GM21367 (cell line): ENCODE measurements around the gene SIN3A.
"Not testable (repeated sequence)": the region's sequence is repeated elsewhere in the genome, so short reads cannot be mapped to it uniquely, and the experiment has no call there.

Experiments
- ATAC-seq: cut with Tn5 transposase; IDR thresholded peaks from one replicate; pipeline ENCODE4 v1.9.1; 2021; ENCODE audit not compliant: unreplicated experiment

SIN3A gene

DNA sequence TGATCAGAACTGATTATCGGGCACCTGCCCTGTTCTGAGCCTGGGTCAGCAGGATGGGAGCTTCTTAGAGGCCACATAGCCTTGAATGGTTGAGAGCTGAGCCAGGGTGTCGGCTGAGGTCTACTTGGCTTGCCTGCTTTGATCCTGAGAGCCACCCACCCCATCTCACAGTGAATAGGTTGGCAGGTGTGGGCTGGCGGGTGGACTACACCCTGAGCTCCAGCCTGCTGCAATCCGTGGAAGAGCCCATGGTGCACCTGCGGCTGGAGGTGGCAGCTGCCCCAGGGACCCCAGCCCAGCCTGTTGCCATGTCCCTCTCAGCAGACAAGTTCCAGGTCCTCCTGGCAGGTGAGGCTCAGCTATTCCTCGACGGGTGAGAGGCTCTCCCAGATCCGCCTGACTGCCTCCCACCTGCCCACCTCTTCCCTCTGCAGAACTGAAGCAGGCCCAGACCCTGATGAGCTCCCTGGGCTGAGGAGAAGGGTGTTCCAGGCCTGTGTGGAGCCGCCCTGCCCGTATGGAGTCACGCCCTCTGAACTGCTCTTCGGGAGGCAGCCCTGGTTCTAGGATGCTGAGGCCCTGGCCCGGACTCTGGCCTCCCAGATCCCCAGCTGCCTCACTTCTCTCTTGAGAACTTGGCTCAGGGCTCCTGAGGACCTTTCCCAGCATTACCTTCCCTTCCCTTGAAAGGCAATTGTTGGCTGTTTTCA, 111.8 kb downstream of the SIN3A start:
- no peak for ATAC-seq

DNA sequence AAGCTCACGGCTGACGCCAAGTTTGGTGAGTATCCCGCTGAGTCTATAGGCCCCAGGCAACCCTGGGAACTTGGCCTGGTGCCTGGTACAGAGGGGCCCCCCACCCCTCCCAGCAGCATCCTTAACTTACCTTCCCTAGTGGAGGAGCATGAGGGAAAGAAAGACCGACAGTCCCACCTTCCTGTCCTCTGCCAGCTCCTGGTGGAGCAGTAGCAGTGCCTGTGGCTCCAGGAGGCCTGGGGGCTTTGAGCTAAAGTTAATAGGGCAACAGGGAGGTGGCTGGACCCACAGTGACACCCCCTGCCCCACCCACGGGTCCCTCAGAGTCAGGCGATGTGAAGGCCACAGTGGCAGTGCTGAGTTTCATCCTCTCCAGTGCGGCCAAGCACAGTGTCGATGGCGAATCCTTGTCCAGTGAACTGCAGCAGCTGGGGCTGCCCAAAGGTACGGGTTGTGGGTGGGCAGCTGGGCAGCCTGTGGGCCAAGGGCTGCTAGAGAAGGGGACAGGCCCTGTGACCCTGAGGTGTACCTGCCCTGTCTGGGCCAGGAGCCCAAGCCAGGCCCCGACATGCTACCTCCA, 112.7 kb downstream of the SIN3A start:
- ATAC-seq, result no peak

DNA sequence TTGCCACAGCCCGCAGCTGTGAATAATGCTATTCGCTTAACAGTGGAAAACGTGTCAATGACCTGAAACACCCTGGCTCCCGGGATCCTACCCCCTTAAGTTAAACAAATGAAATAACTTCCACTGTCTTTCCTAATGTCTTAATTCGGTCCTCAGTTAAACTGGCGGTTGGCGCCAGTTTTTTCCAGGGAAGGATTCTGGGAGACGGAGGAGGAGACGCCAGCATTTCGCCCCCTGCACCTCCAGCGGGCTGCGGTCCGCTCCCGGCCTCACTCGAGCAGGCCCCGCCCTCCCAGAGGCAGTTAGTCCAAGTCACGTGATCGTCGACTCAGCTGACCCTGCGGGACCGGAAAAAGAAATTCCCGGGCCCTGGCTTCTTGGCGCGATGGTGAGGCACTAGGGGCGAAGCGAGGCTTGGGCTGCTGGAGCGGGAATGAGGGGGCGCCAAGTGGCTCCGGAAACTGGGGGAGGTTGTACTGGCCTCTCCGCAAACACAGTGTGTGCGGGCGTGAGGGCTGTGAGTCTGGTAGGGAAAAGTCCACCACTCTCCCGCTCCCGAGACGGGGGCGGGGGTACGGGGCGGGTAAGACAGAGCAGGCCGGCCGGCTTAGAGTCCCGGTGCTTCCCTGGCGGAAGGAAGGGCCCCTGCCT, 115.7 kb downstream of the SIN3A start, which contains the start of gene COMMD4:
TSS of gene COMMD4 (plus strand) at position 359 of the 651 bp plus-strand sequence. CDS start at position 386, 27 bp downstream.
- peak; percentile 47 for ATAC-seq

DNA sequence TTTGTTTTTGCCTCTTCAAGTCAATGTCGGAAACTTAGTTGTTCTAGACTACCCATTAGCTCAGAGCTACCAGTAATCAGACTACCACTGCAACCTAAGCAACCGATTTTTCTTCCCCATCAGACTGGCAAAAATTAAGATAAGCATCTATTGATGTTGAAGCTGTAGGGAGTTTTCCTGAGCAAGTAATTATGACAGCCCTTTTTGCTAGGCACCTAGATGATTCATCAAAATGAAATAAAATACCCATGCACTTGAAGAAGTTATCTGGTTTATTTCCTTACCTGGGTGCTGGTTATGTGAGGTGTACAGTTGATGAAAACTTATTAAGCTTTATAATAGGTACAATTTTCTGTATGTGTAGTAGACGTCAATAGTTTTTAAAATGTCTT, 116.2 kb downstream of the SIN3A start:
- ATAC-seq, result no peak

DNA sequence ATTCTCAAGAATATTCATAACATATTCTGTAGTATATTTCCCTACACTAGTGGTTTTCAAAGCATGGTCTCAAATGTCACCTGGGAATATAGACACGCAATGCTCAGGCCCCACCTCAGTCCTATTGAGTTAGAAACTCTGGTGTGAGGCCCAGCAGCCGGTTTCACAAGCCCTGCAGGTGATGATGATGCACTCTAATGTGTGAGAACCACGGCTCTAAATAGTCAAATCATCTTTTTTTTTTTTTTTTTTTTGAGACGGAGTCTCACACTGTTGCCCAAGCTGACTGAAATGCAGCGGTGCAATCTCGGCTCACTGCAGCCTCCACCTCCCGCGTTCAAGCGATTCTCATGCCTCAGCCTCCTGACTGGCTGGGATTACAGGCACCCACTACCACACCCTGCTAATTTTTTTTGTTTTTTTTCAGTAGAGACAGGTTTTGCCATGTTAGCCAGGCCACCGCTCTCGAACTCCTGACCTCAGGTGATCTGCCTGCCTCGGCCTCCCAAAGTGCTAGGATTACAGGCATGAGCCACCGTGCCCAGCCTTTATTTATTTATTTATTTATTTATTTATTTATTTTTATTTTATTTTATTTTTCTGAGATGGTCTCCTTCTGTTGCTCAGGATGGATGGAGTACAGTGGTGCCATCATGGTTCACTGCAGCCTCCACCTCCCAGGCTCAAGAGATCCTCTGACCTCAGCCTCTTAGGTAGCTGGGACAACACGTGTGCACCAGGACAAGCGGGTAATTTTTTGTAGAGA, 117.7 kb downstream of the SIN3A start:
- ATAC-seq, result not testable (repeated sequence)

DNA sequence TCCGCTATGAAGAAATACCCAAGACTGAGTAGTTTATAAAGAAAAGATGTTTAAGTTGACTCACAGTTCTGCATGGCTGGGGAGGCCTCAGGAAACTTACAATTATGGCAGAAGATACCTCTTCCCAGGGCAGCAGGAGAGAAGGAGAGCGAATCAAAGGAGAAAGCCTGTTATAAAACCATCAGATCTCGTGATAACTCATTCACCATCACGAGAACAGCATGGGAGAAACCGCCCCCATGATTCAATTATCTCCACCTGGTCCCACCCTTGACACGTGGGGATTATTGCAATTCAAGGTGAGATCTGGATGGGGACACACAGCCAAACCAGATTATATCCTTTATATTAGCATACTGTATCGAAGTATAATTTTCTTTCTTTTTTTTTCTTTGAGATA, 119.4 kb downstream of the SIN3A start:
- ATAC-seq, result not testable (repeated sequence)

- no peak for ATAC-seq
Observed at GRCh38 chr15:75329571-75329970, 121.9 kb downstream of the SIN3A start.

- no peak for ATAC-seq
Observed at GRCh38 chr15:75328493-75329314, 122.8 kb downstream of the SIN3A start.

- no peak for ATAC-seq
Observed at GRCh38 chr15:75327491-75327890, 124.0 kb downstream of the SIN3A start.

DNA sequence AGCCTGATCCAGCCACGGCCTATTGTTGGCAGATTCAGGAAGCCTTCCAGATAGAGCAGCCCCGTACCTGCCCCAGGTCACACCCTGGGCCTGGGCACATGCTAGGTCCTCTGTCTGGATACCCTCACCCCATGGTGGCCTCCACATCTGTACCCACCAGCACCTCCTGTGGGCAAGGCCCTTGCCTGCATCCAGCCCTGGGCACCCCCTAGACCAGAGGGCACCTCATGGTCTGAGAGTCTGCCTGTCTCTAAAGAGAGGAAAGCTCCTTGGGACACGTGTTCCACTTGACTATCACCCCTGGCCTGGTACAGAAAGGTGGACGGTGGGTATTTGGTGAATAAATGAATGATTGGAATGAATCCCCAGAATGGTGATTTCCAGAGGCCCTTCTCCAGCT, 124.5 kb downstream of the SIN3A start:
- ATAC-seq, result no peak

- ATAC-seq, result no peak
Observed at GRCh38 chr15:75325922-75326321, 125.6 kb downstream of the SIN3A start.

GRCh38 chr15:75321711-75322110, 129.8 kb downstream of the SIN3A start:
- no peak for ATAC-seq
